HepG2 (cell line): ENCODE measurements around the gene TROAP. TPM values are rescaled to one million over a fixed set of nuclear protein-coding genes. Genes with fewer than 3 reads are reported as not detected.

Experiments used
- ADNP ChIP-seq: sonication (generic); formaldehyde crosslinking; IDR thresholded peaks from 2 replicates; pipeline ENCODE4 v1.4.0; 2020; ENCODE audit warnings: missing genetic modification reagents
- CCAR2 ChIP-seq: fragments of 200-400 bp; formaldehyde crosslinking; optimal IDR thresholded peaks from 2 replicates; pipeline ENCODE3; 2018; ENCODE audit warnings: low read depth, mild to moderate bottlenecking, low read length, moderate library complexity
- CTCF ChIP-seq: sonication (generic); formaldehyde crosslinking; IDR thresholded peaks from 2 replicates; pipeline ENCODE4 v1.5.0; 2020; ENCODE audit warnings: mild to moderate bottlenecking, missing genetic modification reagents, moderate library complexity
- FOXA1 ChIP-seq, 2 experiments: fragments of 450-650 bp in 1 of 2; sonication (generic) in 1 of 2; formaldehyde crosslinking in 1 of 2; IDR thresholded peaks; 2 replicates each; pipeline versions ENCODE4 v1.4.0 to v1.6.1; 2016 to 2020; ENCODE audit warnings: missing genetic modification reagents in 1 of 2
- GATAD2A ChIP-seq: IDR thresholded peaks from 2 replicates; pipeline ENCODE4 v1.6.1; 2016
- KDM2A ChIP-seq: sonication (generic); formaldehyde crosslinking; IDR thresholded peaks from 2 replicates; pipeline ENCODE4 v1.4.0; 2020; ENCODE audit warnings: low read depth, missing genetic modification reagents, borderline replicate concordance
- MAZ ChIP-seq, 2 experiments: sonication (generic) in 1 of 2; formaldehyde crosslinking in 1 of 2; IDR thresholded peaks; 2 replicates each; pipeline versions ENCODE4 v1.5.0 to v1.6.1; 2012 to 2020; ENCODE audit warnings: low read depth in 2 of 2, mild to moderate bottlenecking in 2 of 2, borderline replicate concordance in 1 of 2, improper control_type of control experiment in 1 of 2, low read length in 1 of 2, missing genetic modification reagents in 1 of 2, moderate library complexity in 1 of 2
- NR2C2 ChIP-seq: sonication (generic); formaldehyde crosslinking; IDR thresholded peaks from 2 replicates; pipeline ENCODE4 v1.4.0; 2020; ENCODE audit warnings: missing genetic modification reagents, mild to moderate bottlenecking, moderate library complexity, borderline replicate concordance
- REL ChIP-seq: sonication (generic); formaldehyde crosslinking; conservative IDR thresholded peaks from 2 replicates; pipeline ENCODE4 v1.8.0; 2022; ENCODE audit warnings: mild to moderate bottlenecking, missing genetic modification reagents, moderate library complexity
- SRF ChIP-seq: IDR thresholded peaks from 2 replicates; pipeline ENCODE4 v1.6.1; 2011; ENCODE audit warnings: mild to moderate bottlenecking, low read depth, low read length, moderate library complexity
- SUZ12 ChIP-seq: fragments of 150-350 bp; IDR thresholded peaks from 2 replicates; pipeline ENCODE4 v1.6.1; 2014; ENCODE audit warnings: low read depth, low read length
- ZNF563 ChIP-seq: sonication (generic); formaldehyde crosslinking; IDR thresholded peaks from 2 replicates; pipeline ENCODE4 v1.8.0; 2022; ENCODE audit warnings: mild to moderate bottlenecking, moderate library complexity, missing genetic modification reagents
- ZNF652 ChIP-seq: IDR thresholded peaks from 2 replicates; pipeline ENCODE4 v1.6.1; 2016; ENCODE audit warnings: low read depth, borderline replicate concordance
- ZNF777 ChIP-seq: sonication (generic); formaldehyde crosslinking; IDR thresholded peaks from 2 replicates; pipeline ENCODE4 v1.4.0; 2020; ENCODE audit warnings: missing genetic modification reagents
- ZNF780A ChIP-seq: sonication (generic); formaldehyde crosslinking; IDR thresholded peaks from 2 replicates; pipeline ENCODE4 v1.8.0; 2022; ENCODE audit warnings: mild to moderate bottlenecking, missing genetic modification reagents, moderate library complexity
- polyA plus RNA-seq, 8 experiments: library from polyadenylated mRNA; depleted of rRNA in 3 of 8; stranded (reverse) in 7 of 8; unstranded in 1 of 8; fragments of >200 nt; fragmentation: Illumina TruSeq in 4 of 8; extraction: Trizol in 4 of 8; gene quantifications; 2 replicates each; pipeline versions ENCODE4 v1.2.1 to v1.2.3, GENCODE V29; 2011 to 2016; ENCODE audit warnings: low read depth in 4 of 8, missing spikeins in 1 of 8, mixed read lengths in 1 of 8; ENCODE audit not compliant: insufficient read depth in 1 of 8
- total RNA-seq, 5 experiments: library from RNA; depleted of rRNA; stranded (reverse); fragments of >200 nt; fragmentation: Illumina TruSeq; extraction: Trizol; gene quantifications; 2 replicates each; pipeline ENCODE4 v1.2.3, GENCODE V29; 2016; ENCODE audit warnings: low read depth in 1 of 5
- TF ChIP-seq, protein P1 (sequence below): sonication (generic); formaldehyde crosslinking; IDR thresholded peaks from 2 replicates; pipeline ENCODE4 v1.8.0; 2022; ENCODE audit warnings: mild to moderate bottlenecking, missing genetic modification reagents; ENCODE audit not compliant: insufficient replicate concordance
- TF ChIP-seq, protein P2 (sequence below): sonication (generic); formaldehyde crosslinking; IDR thresholded peaks from 2 replicates; pipeline ENCODE4 v1.4.0; 2020; ENCODE audit warnings: missing genetic modification reagents
- TF ChIP-seq, protein P3 (sequence below): sonication (generic); formaldehyde crosslinking; IDR thresholded peaks from 2 replicates; pipeline ENCODE4 v1.4.0; 2020; ENCODE audit warnings: mild to moderate bottlenecking, missing genetic modification reagents

Gene TROAP
- total and polyA plus RNA-seq, 2 of the 13 experiments (the other 11 are each of a cell fraction or from before 2014, with no cell fraction given) = 22.5 to 30.9 TPM

- TF ChIP-seq, protein P1, sequence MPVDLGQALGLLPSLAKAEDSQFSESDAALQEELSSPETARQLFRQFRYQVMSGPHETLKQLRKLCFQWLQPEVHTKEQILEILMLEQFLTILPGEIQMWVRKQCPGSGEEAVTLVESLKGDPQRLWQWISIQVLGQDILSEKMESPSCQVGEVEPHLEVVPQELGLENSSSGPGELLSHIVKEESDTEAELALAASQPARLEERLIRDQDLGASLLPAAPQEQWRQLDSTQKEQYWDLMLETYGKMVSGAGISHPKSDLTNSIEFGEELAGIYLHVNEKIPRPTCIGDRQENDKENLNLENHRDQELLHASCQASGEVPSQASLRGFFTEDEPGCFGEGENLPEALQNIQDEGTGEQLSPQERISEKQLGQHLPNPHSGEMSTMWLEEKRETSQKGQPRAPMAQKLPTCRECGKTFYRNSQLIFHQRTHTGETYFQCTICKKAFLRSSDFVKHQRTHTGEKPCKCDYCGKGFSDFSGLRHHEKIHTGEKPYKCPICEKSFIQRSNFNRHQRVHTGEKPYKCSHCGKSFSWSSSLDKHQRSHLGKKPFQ (CRISPR knock-in tag) = no peak
- no peak for TF ChIP-seq NR2C2 (CRISPR knock-in tag)
- TF ChIP-seq ADNP (CRISPR knock-in tag) = no peak
- TF ChIP-seq GATAD2A (CRISPR knock-in tag) = no peak
- no peak for TF ChIP-seq SUZ12
- TF ChIP-seq, protein P2, sequence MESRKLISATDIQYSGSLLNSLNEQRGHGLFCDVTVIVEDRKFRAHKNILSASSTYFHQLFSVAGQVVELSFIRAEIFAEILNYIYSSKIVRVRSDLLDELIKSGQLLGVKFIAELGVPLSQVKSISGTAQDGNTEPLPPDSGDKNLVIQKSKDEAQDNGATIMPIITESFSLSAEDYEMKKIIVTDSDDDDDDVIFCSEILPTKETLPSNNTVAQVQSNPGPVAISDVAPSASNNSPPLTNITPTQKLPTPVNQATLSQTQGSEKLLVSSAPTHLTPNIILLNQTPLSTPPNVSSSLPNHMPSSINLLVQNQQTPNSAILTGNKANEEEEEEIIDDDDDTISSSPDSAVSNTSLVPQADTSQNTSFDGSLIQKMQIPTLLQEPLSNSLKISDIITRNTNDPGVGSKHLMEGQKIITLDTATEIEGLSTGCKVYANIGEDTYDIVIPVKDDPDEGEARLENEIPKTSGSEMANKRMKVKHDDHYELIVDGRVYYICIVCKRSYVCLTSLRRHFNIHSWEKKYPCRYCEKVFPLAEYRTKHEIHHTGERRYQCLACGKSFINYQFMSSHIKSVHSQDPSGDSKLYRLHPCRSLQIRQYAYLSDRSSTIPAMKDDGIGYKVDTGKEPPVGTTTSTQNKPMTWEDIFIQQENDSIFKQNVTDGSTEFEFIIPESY (CRISPR knock-in tag) = no peak
- peak; percentile 57; the same call in 1 of the 2 replicates for TF ChIP-seq ZNF563
- TF ChIP-seq, protein P3, sequence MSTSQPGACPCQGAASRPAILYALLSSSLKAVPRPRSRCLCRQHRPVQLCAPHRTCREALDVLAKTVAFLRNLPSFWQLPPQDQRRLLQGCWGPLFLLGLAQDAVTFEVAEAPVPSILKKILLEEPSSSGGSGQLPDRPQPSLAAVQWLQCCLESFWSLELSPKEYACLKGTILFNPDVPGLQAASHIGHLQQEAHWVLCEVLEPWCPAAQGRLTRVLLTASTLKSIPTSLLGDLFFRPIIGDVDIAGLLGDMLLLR (CRISPR knock-in tag) = no peak
- no peak for TF ChIP-seq MAZ (IDR thresholded peaks at IDR 0.05; ENCODE audit: borderline replicate concordance, low read depth, low read length)
- 0 out of 2 replicates have a peak, but pooled peaks have one; percentile 10 for TF ChIP-seq MAZ (CRISPR knock-in tag; IDR thresholded peaks at IDR 0.05; ENCODE audit: low read depth)
- TF ChIP-seq ZNF777 (CRISPR knock-in tag) = peak; percentile 95
- 0 out of 2 replicates have a peak, but pooled peaks have one; percentile 42 for TF ChIP-seq REL (CRISPR knock-in tag)
- no peak for TF ChIP-seq SRF
- TF ChIP-seq ZNF780A = peak; percentile 32; the same call in 1 of the 2 replicates
- no peak for TF ChIP-seq ZNF652 (CRISPR knock-in tag)
- no peak for TF ChIP-seq CCAR2
- TF ChIP-seq CTCF (CRISPR knock-in tag) = peak; percentile 44; the same call in 1 of the 2 replicates
- no peak for TF ChIP-seq FOXA1 (IDR thresholded peaks at IDR 0.05)
- no peak for TF ChIP-seq FOXA1 (CRISPR knock-in tag; IDR thresholded peaks at IDR 0.05)
- TF ChIP-seq KDM2A (CRISPR knock-in tag) = peak; percentile 48; the same call in 1 of the 2 replicates
These were observed 27.7 kb upstream of the TROAP start, which contains the start of gene PRPH (continued) for GRCh38 chr12:49295082-49295936.
